Tibial nerve (tissue), 4 donors: Measurements from ENCODE around the gene SYN1. TPM values are rescaled to one million over a fixed set of nuclear protein-coding genes. Genes with fewer than 3 reads are reported as not detected.

Experiments used
- DNase-seq, 2 donors: peaks; one replicate each; pipeline ENCODE4 v3.0.0-alpha.2; 2019; ENCODE audit warnings: low spot score in 2 of 2
- H3K27ac ChIP-seq, 4 donors: fragments of 200-600 bp; sonication (generic) in 3 of 4; one replicate each; pipeline ENCODE4 v1.5.1; 2017 to 2019; ENCODE audit warnings: mild to moderate bottlenecking in 1 of 4
- H3K27me3 ChIP-seq, 2 donors: fragments of 200-600 bp; sonication (generic) in 1 of 2; one replicate each; pipeline versions ENCODE4 v1.5.1 to v1.6.0; 2017 to 2019
- H3K36me3 ChIP-seq, 3 donors: fragments of 200-600 bp; sonication (generic); one replicate each; pipeline ENCODE4 v1.5.1; 2018 to 2019
- H3K4me1 ChIP-seq, 4 donors: fragments of 200-600 bp; sonication (generic) in 3 of 4; one replicate each; pipeline ENCODE4 v1.5.1; 2017 to 2019
- H3K4me3 ChIP-seq, 4 donors: fragments of 200-600 bp; sonication (generic) in 3 of 4; one replicate each; pipeline ENCODE4 v1.5.1; 2017 to 2019; ENCODE audit warnings: mild to moderate bottlenecking in 1 of 4, moderate library complexity in 1 of 4
- H3K9me3 ChIP-seq, 4 donors: fragments of 200-600 bp; sonication (generic) in 3 of 4; one replicate each; pipeline ENCODE4 v1.5.1; 2017 to 2019
- EP300 ChIP-seq, 2 donors: sonication (generic); formaldehyde crosslinking; IDR thresholded peaks; one replicate each; pipeline ENCODE4 v1.6.1; 2017; ENCODE audit warnings: antibody characterized with exemption in 2 of 2, mild to moderate bottlenecking in 1 of 2
- POLR2A ChIP-seq, 2 donors: fragments of 450-650 bp; IDR thresholded peaks; one replicate each; pipeline ENCODE4 v1.6.1; 2017; ENCODE audit warnings: antibody characterized with exemption in 2 of 2, mild to moderate bottlenecking in 2 of 2, moderate library complexity in 2 of 2
- WGBS, 2 donors: methylation state at CpG; one replicate each; pipeline ENCODE4 v1.1.5; 2018; 5-methylcytosine and 5-hydroxymethylcytosine counted together
- total RNA-seq, 4 donors: library from RNA; depleted of rRNA; stranded (reverse); fragments of >200 nt; gene quantifications; one replicate each; pipeline ENCODE4 v1.1.0, GENCODE V29; 2016
- TF ChIP-seq, protein P1 (sequence below), 5 experiments: fragments of 200-600 bp in 3 of 5; fragments of 450-650 bp in 2 of 5; sonication (generic) in 3 of 5; IDR thresholded peaks; one replicate each; pipeline ENCODE4 v1.5.1; 2016 to 2019; ENCODE audit warnings: antibody characterized with exemption in 5 of 5, mild to moderate bottlenecking in 3 of 5, moderate library complexity in 2 of 5

Gene SYN1
- total RNA-seq, 4 donors from 2014 or later, result 0.42 to 1.2 TPM; not detected in 2

DNA sequence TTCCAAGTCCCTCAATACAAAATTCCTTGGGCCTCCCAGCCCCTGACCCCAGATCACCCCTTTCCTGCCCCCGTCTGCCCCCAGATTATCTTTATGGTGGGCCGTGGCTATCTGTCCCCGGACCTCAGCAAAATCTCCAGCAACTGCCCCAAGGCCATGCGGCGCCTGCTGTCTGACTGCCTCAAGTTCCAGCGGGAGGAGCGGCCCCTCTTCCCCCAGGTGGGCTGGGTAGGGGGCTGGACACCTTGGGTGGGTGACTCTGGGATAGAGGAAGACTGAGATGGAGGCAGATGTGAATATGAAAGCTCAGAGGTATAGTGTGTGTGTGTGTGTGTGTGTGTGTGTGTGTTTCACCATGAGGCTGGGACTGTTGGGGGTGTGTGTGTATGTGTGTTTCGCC lies 48.9 kb downstream of the SYN1 start:
- H3K27me3 ChIP-seq, result no peaks in the 10 kb centered on the region
- H3K9me3 ChIP-seq, result no peaks in the 10 kb centered on the region
- H3K4me1 ChIP-seq, result peaks cover 0 to 19% (median 0%) of the 10 kb centered on the region in 4 donors
- WGBS, 2 donors, result 87 to 100% methylated on average over 3 to 8 of the region's 8 CpGs
- no peak overlapping the region for H3K27ac ChIP-seq
- no peak overlapping the region for H3K4me3 ChIP-seq
- H3K36me3 ChIP-seq, result peaks cover 0 to 61% (median 0%) of the 10 kb centered on the region in 3 donors
- TF ChIP-seq POLR2A (IDR thresholded peaks at IDR 0.05), result no peak
- TF ChIP-seq EP300 (IDR thresholded peaks at IDR 0.05), result no peak
- TF ChIP-seq, protein P1, sequence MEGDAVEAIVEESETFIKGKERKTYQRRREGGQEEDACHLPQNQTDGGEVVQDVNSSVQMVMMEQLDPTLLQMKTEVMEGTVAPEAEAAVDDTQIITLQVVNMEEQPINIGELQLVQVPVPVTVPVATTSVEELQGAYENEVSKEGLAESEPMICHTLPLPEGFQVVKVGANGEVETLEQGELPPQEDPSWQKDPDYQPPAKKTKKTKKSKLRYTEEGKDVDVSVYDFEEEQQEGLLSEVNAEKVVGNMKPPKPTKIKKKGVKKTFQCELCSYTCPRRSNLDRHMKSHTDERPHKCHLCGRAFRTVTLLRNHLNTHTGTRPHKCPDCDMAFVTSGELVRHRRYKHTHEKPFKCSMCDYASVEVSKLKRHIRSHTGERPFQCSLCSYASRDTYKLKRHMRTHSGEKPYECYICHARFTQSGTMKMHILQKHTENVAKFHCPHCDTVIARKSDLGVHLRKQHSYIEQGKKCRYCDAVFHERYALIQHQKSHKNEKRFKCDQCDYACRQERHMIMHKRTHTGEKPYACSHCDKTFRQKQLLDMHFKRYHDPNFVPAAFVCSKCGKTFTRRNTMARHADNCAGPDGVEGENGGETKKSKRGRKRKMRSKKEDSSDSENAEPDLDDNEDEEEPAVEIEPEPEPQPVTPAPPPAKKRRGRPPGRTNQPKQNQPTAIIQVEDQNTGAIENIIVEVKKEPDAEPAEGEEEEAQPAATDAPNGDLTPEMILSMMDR (IDR thresholded peaks at IDR 0.05), result no peak
- no peak for DNase-seq

DNA sequence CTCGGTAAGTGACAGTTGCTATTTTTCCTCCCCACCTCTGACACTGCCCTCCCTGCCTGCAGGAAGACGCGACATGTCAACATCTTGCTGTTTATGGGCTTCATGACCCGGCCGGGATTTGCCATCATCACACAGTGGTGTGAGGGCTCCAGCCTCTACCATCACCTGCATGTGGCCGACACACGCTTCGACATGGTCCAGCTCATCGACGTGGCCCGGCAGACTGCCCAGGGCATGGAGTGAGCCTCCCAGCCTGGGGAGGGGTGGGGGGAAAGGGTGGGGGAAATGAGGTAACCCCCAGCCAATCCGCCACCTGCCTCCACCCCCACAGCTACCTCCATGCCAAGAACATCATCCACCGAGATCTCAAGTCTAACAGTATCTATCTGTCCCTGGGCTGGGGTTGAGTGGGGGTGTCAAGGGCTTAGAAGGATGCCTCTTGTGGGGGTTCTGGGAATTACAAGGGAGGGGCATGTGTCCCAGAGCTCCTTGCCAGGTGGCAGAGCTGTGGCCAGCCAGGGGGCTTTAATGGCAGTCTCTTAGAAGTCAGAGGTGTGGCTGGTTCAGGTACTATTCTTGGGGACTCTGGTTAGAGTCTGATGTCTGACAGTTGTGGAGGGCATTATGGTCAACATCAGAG lies 50.9 kb downstream of the SYN1 start:
- no peak for DNase-seq
- Histone ChIP-seq H3K27ac (no peak overlapping the region), H3K27me3 (no peaks in the 10 kb centered on the region), H3K4me3 (no peak overlapping the region), H3K9me3 (no peaks in the 10 kb centered on the region), H3K36me3 (peaks cover 0 to 76% (median 0%) of the 10 kb centered on the region in 3 donors), H3K4me1 (peaks cover 0 to 9% (median 0%) of the 10 kb centered on the region in 4 donors)
- WGBS, 2 donors, result 87 to 93% methylated on average over 7 to 13 of the region's 13 CpGs
- TF ChIP-seq POLR2A (IDR thresholded peaks at IDR 0.05), result no peak
- TF ChIP-seq, protein P1 (IDR thresholded peaks at IDR 0.05), result peak in 2 of 5 experiments; percentile 23 to 38
- no peak for TF ChIP-seq EP300 (IDR thresholded peaks at IDR 0.05)

DNA sequence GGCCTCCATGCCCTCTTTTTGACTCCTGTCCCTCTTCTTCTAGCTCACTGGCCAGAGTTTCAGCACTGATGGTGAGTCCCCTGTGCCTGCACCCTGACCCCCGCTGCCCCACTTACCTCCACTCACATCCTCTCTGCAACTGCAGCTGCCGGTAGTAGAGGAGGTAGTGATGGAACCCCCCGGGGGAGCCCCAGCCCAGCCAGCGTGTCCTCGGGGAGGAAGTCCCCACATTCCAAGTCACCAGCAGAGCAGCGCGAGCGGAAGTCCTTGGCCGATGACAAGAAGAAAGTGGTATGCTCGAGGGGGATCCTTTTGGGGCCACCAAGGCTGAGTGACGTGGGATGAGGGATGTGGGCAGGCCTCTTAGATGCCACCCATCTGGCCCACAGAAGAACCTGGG lies 52.8 kb downstream of the SYN1 start:
- DNase-seq, result no peak
- Histone ChIP-seq H3K4me3 (no peak overlapping the region), H3K4me1 (peaks cover 0 to 14% (median 0%) of the 10 kb centered on the region in 4 donors), H3K36me3 (peaks cover 0 to 84% (median 0%) of the 10 kb centered on the region in 3 donors), H3K27ac (no peak overlapping the region), H3K27me3 (no peaks in the 10 kb centered on the region), H3K9me3 (no peaks in the 10 kb centered on the region)
- WGBS, 2 donors, result 90 to 100% methylated on average over 2 to 11 of the region's 11 CpGs
- TF ChIP-seq POLR2A (IDR thresholded peaks at IDR 0.05) (no peak), EP300 (IDR thresholded peaks at IDR 0.05) (no peak)
- TF ChIP-seq, protein P1 (IDR thresholded peaks at IDR 0.05), result no peak

DNA sequence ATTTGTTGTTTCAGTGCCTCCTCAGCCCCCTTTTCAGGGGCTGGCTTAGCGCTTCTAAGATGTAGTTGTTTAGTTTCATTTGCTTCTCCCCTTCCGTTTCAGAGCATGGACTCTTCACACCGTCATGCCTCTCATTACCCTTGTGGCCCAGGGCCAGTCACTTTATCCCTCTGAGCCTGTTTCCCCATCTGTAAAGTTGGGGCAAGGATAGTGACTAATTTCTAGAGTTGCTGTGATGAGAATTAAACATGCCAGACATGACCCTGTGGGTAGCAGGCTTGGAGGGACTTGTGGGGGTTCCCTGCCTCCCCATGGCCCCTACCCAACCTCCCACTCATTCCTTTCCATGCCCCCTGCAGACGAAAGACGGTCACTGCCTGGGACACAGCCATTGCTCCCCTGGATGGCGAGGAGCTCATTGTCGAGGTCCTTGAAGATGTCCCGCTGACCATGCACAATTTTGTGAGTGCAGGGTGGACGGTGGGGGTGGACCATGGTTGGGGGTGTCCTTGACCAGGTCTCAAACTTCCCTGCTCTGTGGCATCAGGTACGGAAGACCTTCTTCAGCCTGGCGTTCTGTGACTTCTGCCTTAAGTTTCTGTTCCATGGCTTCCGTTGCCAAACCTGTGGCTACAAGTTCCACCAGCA lies 55.1 kb downstream of the SYN1 start:
- Histone ChIP-seq H3K27ac (no peak overlapping the region), H3K4me3 (no peak overlapping the region), H3K36me3 (peaks cover 0 to 61% (median 0%) of the 10 kb centered on the region in 3 donors), H3K4me1 (peaks cover 0 to 23% (median 0%) of the 10 kb centered on the region in 4 donors), H3K27me3 (no peaks in the 10 kb centered on the region), H3K9me3 (no peaks in the 10 kb centered on the region)
- WGBS, 2 donors, result 74 to 81% methylated on average over 5 to 12 of the region's 12 CpGs
- TF ChIP-seq EP300 (IDR thresholded peaks at IDR 0.05) (no peak), POLR2A (IDR thresholded peaks at IDR 0.05) (no peak)
- TF ChIP-seq, protein P1 (IDR thresholded peaks at IDR 0.05), result no peak
- no peak for DNase-seq

DNA sequence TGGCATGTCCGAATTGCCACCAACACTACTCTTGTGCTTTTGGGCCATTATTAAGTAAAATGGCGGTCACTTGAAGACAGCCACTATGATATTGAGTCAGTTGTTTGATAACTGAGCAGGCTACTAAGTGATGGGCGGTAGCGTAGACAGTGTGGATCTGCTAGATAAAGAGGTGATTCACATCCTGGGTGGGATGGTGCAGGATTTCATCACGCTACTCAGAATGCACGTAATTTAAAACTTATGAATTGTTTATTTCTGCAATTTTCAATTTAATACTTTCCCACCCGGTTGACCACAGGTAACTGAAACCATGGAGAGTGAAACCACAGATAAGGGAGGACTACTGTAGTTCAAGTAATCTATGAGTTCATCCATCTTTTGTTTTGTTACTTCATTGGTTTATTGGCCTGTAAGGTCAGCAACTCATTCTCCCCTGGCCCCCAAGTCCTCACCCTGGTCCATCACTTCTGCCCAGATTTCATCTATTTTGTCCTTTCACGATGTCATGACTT lies 55.8 kb downstream of the SYN1 start:
- TF ChIP-seq POLR2A (IDR thresholded peaks at IDR 0.05) (no peak), EP300 (IDR thresholded peaks at IDR 0.05) (no peak)
- TF ChIP-seq, protein P1 (IDR thresholded peaks at IDR 0.05), result no peak
- 85 to 90% methylated on average over 8 of the region's 8 CpGs for WGBS, 2 donors
- Histone ChIP-seq H3K27ac (no peak overlapping the region), H3K4me3 (no peak overlapping the region), H3K4me1 (peaks cover 0 to 26% (median 0%) of the 10 kb centered on the region in 4 donors), H3K9me3 (no peaks in the 10 kb centered on the region), H3K36me3 (peaks cover 0 to 54% (median 0%) of the 10 kb centered on the region in 3 donors), H3K27me3 (no peaks in the 10 kb centered on the region)
- no peak for DNase-seq
